SJCRH30 (cell line): ENCODE results near the gene GPC6. TPM values are rescaled to one million over a fixed set of nuclear protein-coding genes. Genes with fewer than 3 reads are reported as not detected.

Source experiments
- DNase-seq, 2 experiments: peaks; one replicate each; pipeline ENCODE4 v3.0.0-alpha.2; 2015 to 2020
- H3K27ac ChIP-seq: fragments of 250-450 bp; sonication (Bioruptor Pico); 2 replicates; pipeline ENCODE4 v1.5.1; 2020; ENCODE audit warnings: mild to moderate bottlenecking, moderate library complexity
- H3K27me3 ChIP-seq: fragments of 250-450 bp; sonication (Bioruptor Pico); 2 replicates; pipeline ENCODE4 v1.5.1; 2020; ENCODE audit warnings: mild to moderate bottlenecking, moderate library complexity
- H3K36me3 ChIP-seq: fragments of 250-450 bp; sonication (Bioruptor Pico); 2 replicates; pipeline ENCODE4 v1.5.1; 2020; ENCODE audit warnings: mild to moderate bottlenecking, moderate library complexity
- H3K4me1 ChIP-seq: fragments of 250-450 bp; sonication (Bioruptor Pico); 2 replicates; pipeline ENCODE4 v1.5.1; 2020; ENCODE audit warnings: mild to moderate bottlenecking, moderate library complexity
- H3K4me3 ChIP-seq: fragments of 250-450 bp; sonication (Bioruptor Pico); 2 replicates; pipeline ENCODE4 v1.5.1; 2020; ENCODE audit warnings: mild to moderate bottlenecking, moderate library complexity
- H3K9me3 ChIP-seq: fragments of 250-450 bp; sonication (Bioruptor Pico); replicated peaks from 2 replicates; pipeline ENCODE4 v1.5.1; 2020; ENCODE audit warnings: mild to moderate bottlenecking, moderate library complexity
- total RNA-seq: library from RNA; depleted of rRNA; stranded (reverse); fragments of >200 nt; shearing (Covaris generic); gene quantifications from 2 replicates; pipeline ENCODE4 v1.2.3, GENCODE V29; 2014

The GPC6 gene
- total RNA-seq, 1 experiment from 2014 or later = 21.1 TPM

GRCh38 chr13:93640452-93640851 lies 413.8 kb downstream of the GPC6 start:
- Histone ChIP-seq H3K9me3 (no peaks in the 10 kb centered on the region), H3K4me3 (no peak overlapping the region), H3K4me1 (no peaks in the 10 kb centered on the region), H3K36me3 (no peaks in the 10 kb centered on the region), H3K27me3 (no peaks in the 10 kb centered on the region), H3K27ac (no peak overlapping the region)
- no peak for DNase-seq

GRCh38 chr13:93646245-93646644 lies 419.6 kb downstream of the GPC6 start:
- Histone ChIP-seq H3K27me3 (no peaks in the 10 kb centered on the region), H3K9me3 (no peaks in the 10 kb centered on the region), H3K4me3 (no peak overlapping the region), H3K36me3 (no peaks in the 10 kb centered on the region), H3K4me1 (no peaks in the 10 kb centered on the region), H3K27ac (no peak overlapping the region)
- no peak for DNase-seq

- no peaks in the 10 kb centered on the region for H3K4me1 ChIP-seq
- H3K27me3 ChIP-seq = no peaks in the 10 kb centered on the region
- no peaks in the 10 kb centered on the region for H3K9me3 ChIP-seq
- no peak overlapping the region for H3K4me3 ChIP-seq
- H3K27ac ChIP-seq = no peak overlapping the region
- no peak for DNase-seq
- no peaks in the 10 kb centered on the region for H3K36me3 ChIP-seq
These were observed 422.9 kb downstream of the GPC6 start for GRCh38 chr13:93649496-93649895.

- Histone ChIP-seq H3K9me3 (no peaks in the 10 kb centered on the region), H3K36me3 (no peaks in the 10 kb centered on the region), H3K4me1 (no peaks in the 10 kb centered on the region), H3K27me3 (no peaks in the 10 kb centered on the region), H3K27ac (no peak overlapping the region), H3K4me3 (no peak overlapping the region)
- no peak for DNase-seq
These were observed 427.2 kb downstream of the GPC6 start for GRCh38 chr13:93653776-93654175.

- Histone ChIP-seq H3K27ac (no peak overlapping the region), H3K36me3 (no peaks in the 10 kb centered on the region), H3K9me3 (no peaks in the 10 kb centered on the region), H3K4me1 (no peaks in the 10 kb centered on the region), H3K27me3 (no peaks in the 10 kb centered on the region), H3K4me3 (no peak overlapping the region)
- no peak for DNase-seq
These were observed 428.5 kb downstream of the GPC6 start for GRCh38 chr13:93655154-93655553.

- DNase-seq = no peak
- H3K9me3 ChIP-seq = no peaks in the 10 kb centered on the region
- H3K4me1 ChIP-seq = no peaks in the 10 kb centered on the region
- H3K36me3 ChIP-seq = no peaks in the 10 kb centered on the region
- H3K27me3 ChIP-seq = no peaks in the 10 kb centered on the region
- H3K4me3 ChIP-seq = no peak overlapping the region
- no peak overlapping the region for H3K27ac ChIP-seq
These were observed 433.9 kb downstream of the GPC6 start for GRCh38 chr13:93660391-93661063.

GRCh38 chr13:93670866-93671265 lies 444.3 kb downstream of the GPC6 start:
- no peaks in the 10 kb centered on the region for H3K27me3 ChIP-seq
- H3K36me3 ChIP-seq = no peaks in the 10 kb centered on the region
- no peak overlapping the region for H3K4me3 ChIP-seq
- H3K9me3 ChIP-seq = no peaks in the 10 kb centered on the region
- H3K4me1 ChIP-seq = no peaks in the 10 kb centered on the region
- no peak overlapping the region for H3K27ac ChIP-seq
- DNase-seq = no peak

- no peak for DNase-seq
- H3K4me1 ChIP-seq = no peaks in the 10 kb centered on the region
- H3K27ac ChIP-seq = no peak overlapping the region
- H3K9me3 ChIP-seq = no peaks in the 10 kb centered on the region
- no peaks in the 10 kb centered on the region for H3K27me3 ChIP-seq
- no peak overlapping the region for H3K4me3 ChIP-seq
- no peaks in the 10 kb centered on the region for H3K36me3 ChIP-seq
These were observed 446.4 kb downstream of the GPC6 start for GRCh38 chr13:93672996-93673395.

- H3K27ac ChIP-seq = no peak overlapping the region
- no peak for DNase-seq
These were observed 447.3 kb downstream of the GPC6 start for GRCh38 chr13:93673885-93674284.

GRCh38 chr13:93674337-93674755 lies 447.7 kb downstream of the GPC6 start:
- no peak for DNase-seq
- Histone ChIP-seq H3K36me3 (no peaks in the 10 kb centered on the region), H3K4me1 (0 out of 2 replicates have a peak, but pooled peaks cover 3% of the 10 kb centered on the region), H3K27me3 (no peaks in the 10 kb centered on the region), H3K4me3 (no peak overlapping the region), H3K27ac (no peak overlapping the region), H3K9me3 (no peaks in the 10 kb centered on the region)

More at GRCh38 chr13:93673885-93674284, 447.3 kb downstream of the GPC6 start:
- no peaks in the 10 kb centered on the region for H3K9me3 ChIP-seq
- H3K36me3 ChIP-seq = no peaks in the 10 kb centered on the region
- H3K4me1 ChIP-seq = 0 out of 2 replicates have a peak, but pooled peaks cover 3% of the 10 kb centered on the region
- H3K4me3 ChIP-seq = no peak overlapping the region
- H3K27me3 ChIP-seq = no peaks in the 10 kb centered on the region

- Histone ChIP-seq H3K9me3 (no peaks in the 10 kb centered on the region), H3K4me3 (no peak overlapping the region), H3K4me1 (peaks cover 15% of the 10 kb centered on the region), H3K27ac (no peak overlapping the region), H3K36me3 (no peaks in the 10 kb centered on the region), H3K27me3 (no peaks in the 10 kb centered on the region)
- DNase-seq = peak; percentile 13 to 47
These were observed 453.7 kb downstream of the GPC6 start for GRCh38 chr13:93680329-93680728.

GRCh38 chr13:93685900-93686299 lies 459.3 kb downstream of the GPC6 start:
- Histone ChIP-seq H3K27ac (no peak overlapping the region), H3K4me3 (no peak overlapping the region)
- DNase-seq = no peak

GRCh38 chr13:93686399-93686798 lies 459.8 kb downstream of the GPC6 start:
- no peak overlapping the region for H3K27ac ChIP-seq
- DNase-seq = no peak
- H3K9me3 ChIP-seq = no peaks in the 10 kb centered on the region
- 0 out of 2 replicates have a peak, but pooled peaks cover 4% of the 10 kb centered on the region for H3K4me1 ChIP-seq
- H3K36me3 ChIP-seq = no peaks in the 10 kb centered on the region
- no peak overlapping the region for H3K4me3 ChIP-seq
- no peaks in the 10 kb centered on the region for H3K27me3 ChIP-seq

More at GRCh38 chr13:93685900-93686299, 459.3 kb downstream of the GPC6 start:
- no peaks in the 10 kb centered on the region for H3K9me3 ChIP-seq
- H3K4me1 ChIP-seq = peaks cover 5% of the 10 kb centered on the region; the same call in 1 of the 2 replicates
- H3K36me3 ChIP-seq = no peaks in the 10 kb centered on the region
- no peaks in the 10 kb centered on the region for H3K27me3 ChIP-seq

- DNase-seq = no peak
- H3K27ac ChIP-seq = no peak overlapping the region
- H3K36me3 ChIP-seq = no peaks in the 10 kb centered on the region
- H3K9me3 ChIP-seq = no peaks in the 10 kb centered on the region
- H3K4me1 ChIP-seq = 0 out of 2 replicates have a peak, but pooled peaks cover 4% of the 10 kb centered on the region
- H3K4me3 ChIP-seq = no peak overlapping the region
- H3K27me3 ChIP-seq = no peaks in the 10 kb centered on the region
These were observed 460.7 kb downstream of the GPC6 start for GRCh38 chr13:93687261-93687660.

GRCh38 chr13:93689333-93689732 lies 462.7 kb downstream of the GPC6 start:
- no peaks in the 10 kb centered on the region for H3K9me3 ChIP-seq
- H3K27me3 ChIP-seq = no peaks in the 10 kb centered on the region
- 0 out of 2 replicates have a peak, but pooled peaks cover 4% of the 10 kb centered on the region for H3K4me1 ChIP-seq
- H3K27ac ChIP-seq = no peak overlapping the region
- no peak for DNase-seq
- no peaks in the 10 kb centered on the region for H3K36me3 ChIP-seq
- no peak overlapping the region for H3K4me3 ChIP-seq

- no peaks in the 10 kb centered on the region for H3K27me3 ChIP-seq
- no peak overlapping the region for H3K27ac ChIP-seq
- 0 out of 2 replicates have a peak, but pooled peaks cover 4% of the 10 kb centered on the region for H3K4me1 ChIP-seq
- H3K4me3 ChIP-seq = no peak overlapping the region
- no peaks in the 10 kb centered on the region for H3K36me3 ChIP-seq
- DNase-seq = peak; percentile 23 to 61
- no peaks in the 10 kb centered on the region for H3K9me3 ChIP-seq
These were observed 463.5 kb downstream of the GPC6 start for GRCh38 chr13:93690139-93690538.
